Measurements from ENCODE around the gene SAFB.

The SAFB gene

DNA sequence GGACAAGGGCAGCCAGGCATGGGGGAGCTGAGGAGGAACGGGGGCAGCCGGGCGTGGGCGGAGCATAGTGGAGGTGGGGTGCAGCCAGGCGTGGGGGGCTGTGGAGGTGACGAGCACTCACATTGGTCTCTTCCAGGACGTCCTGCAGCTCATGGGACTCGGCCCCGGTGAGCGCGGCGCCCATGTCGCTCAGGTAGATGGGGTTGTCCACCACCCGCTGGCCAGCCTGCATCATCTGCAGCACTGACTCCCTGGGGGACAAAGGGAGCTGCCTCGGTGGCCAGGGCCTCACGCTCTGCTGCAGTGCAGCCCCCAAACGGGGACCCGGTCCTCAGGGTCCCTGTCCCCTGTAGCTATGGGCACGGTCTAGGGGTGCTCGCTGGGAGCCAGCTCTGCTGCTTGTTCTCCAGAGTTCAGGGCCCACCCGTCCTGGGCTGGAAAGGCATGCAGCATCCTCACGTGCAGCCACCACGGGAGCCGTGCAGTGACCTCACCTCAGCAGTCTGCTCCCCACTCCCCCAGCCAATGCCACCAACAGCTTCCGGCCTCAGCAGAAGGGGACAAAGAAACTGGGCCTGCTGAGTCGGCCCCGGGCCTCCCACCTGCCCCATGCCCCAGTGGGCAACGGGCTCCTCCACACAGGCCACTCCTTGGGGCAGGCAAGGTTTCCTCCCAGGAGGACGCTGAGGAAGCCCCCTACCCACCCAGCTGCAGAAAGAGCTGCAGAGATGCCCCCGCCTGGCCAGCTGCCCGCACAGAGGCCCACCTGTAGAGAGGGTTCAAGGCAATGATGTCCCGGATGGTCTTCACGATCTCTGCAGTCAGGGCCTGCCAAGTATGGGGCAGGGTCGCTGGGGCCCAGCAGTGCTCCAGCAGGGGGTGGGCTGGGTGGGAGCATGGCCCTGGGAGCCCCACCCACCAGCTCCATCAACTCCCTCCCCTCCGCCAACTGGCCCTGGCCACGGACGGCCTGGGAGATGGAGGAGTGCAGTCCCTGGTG, 85.0 kb downstream of the SAFB start:
- H3K4ac ChIP-seq (ENCODE audit: low read length) = no peak overlapping the region
- no peak overlapping the region for H2AK5ac ChIP-seq (ENCODE audit: low read depth, low read length)
- H3K79me1 ChIP-seq (ENCODE audit: low read depth, low read length) = peaks cover 11% of the 10 kb centered on the region
- WGBS, 2 donors (ENCODE audit: extremely low coverage in 2 of 2, insufficient read length in 2 of 2, insufficient replicate concordance in 1 of 2) = no CpG with 5 or more reads among the region's 37 CpGs
- no peak overlapping the region for H2BK12ac ChIP-seq (ENCODE audit: low read length)
- H3K9ac ChIP-seq (ENCODE audit: low read depth, low read length, poor library complexity) = no peak overlapping the region
- no peak overlapping the region for H3K18ac ChIP-seq (ENCODE audit: low read length)
- H3K4me3 ChIP-seq (ENCODE audit: low read length in 2 of 2) = peak overlapping the region in 1 of 2 donors; percentile 26
- peaks cover 0 to 6% of the 10 kb centered on the region in 2 donors for H3K9me3 ChIP-seq (replicated peaks in 1 of 2; ENCODE audit: control insufficient read depth in 2 of 2, insufficient read depth in 1 of 2, low read depth in 1 of 2, low read length in 2 of 2)
- H3K27me3 ChIP-seq (ENCODE audit: control insufficient read depth in 3 of 3, insufficient read depth in 3 of 3, low read depth in 1 of 3, low read length in 3 of 3) = no peaks in the 10 kb centered on the region
- no peak for DNase-seq (ENCODE audit: low spot score)
- no peak overlapping the region for H2AFZ ChIP-seq (ENCODE audit: low read length)
- no peak overlapping the region for H2BK15ac ChIP-seq (ENCODE audit: low read length)
- peak overlapping the region; percentile 3 for H4K8ac ChIP-seq (ENCODE audit: low read depth, low read length)
- no peak overlapping the region for H3K14ac ChIP-seq (ENCODE audit: low read length)
- no peak overlapping the region for H2BK5ac ChIP-seq (ENCODE audit: low read length)
- H4K91ac ChIP-seq (ENCODE audit: low read depth, low read length, poor library complexity) = no peak overlapping the region
- peaks cover 61 to 93% of the 10 kb centered on the region in 2 donors for H3K36me3 ChIP-seq (replicated peaks in 1 of 2; ENCODE audit: control insufficient read depth in 2 of 2, insufficient read depth in 2 of 2, low read length in 2 of 2)
- no peak overlapping the region for H3K27ac ChIP-seq (replicated peaks; ENCODE audit: low read length)
- H3K4me1 ChIP-seq (ENCODE audit: control insufficient read depth in 2 of 2, insufficient read depth in 1 of 2, low read depth in 1 of 2, low read length in 2 of 2) = no peaks in the 10 kb centered on the region
- H3K4me2 ChIP-seq (ENCODE audit: insufficient read depth, low read length, poor library complexity, severe bottlenecking) = no peak overlapping the region
- no peak overlapping the region for H2BK120ac ChIP-seq (ENCODE audit: low read depth, low read length)
- H3K23ac ChIP-seq (ENCODE audit: low read depth, low read length, poor library complexity) = peak overlapping the region; percentile 80

DNA sequence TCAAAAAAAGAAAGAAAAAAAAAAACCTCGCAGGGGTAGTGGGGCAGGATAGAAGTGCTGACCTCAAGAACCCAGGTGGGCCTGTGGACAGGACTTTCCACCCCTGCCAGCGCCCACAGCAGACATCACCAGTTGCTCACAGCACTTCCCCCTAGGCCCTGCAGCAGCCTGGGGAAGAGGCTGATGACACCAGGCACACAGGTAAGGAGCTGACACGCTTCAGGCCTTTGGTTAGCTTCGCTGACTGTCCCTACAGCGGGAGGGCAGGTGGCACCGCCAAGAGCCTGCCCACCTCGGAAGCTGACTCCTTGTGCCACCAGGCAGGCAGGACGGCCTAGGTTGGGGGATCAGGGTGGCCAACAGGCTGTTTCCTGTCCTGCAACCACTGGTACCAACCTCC, 88.1 kb downstream of the SAFB start:
- H2BK12ac ChIP-seq (ENCODE audit: low read length) = no peak overlapping the region
- peak overlapping the region; percentile 61 for H2BK120ac ChIP-seq (ENCODE audit: low read depth, low read length)
- H2AFZ ChIP-seq (ENCODE audit: low read length) = no peak overlapping the region
- H4K91ac ChIP-seq (ENCODE audit: low read depth, low read length, poor library complexity) = no peak overlapping the region
- no peak overlapping the region for H3K4ac ChIP-seq (ENCODE audit: low read length)
- no peak for DNase-seq (ENCODE audit: low spot score)
- no peak overlapping the region for H3K27ac ChIP-seq (replicated peaks; ENCODE audit: low read length)
- no peaks in the 10 kb centered on the region for H3K9me3 ChIP-seq (replicated peaks in 1 of 2; ENCODE audit: control insufficient read depth in 2 of 2, insufficient read depth in 1 of 2, low read depth in 1 of 2, low read length in 2 of 2)
- no peak overlapping the region for H4K8ac ChIP-seq (ENCODE audit: low read depth, low read length)
- H3K9ac ChIP-seq (ENCODE audit: low read depth, low read length, poor library complexity) = no peak overlapping the region
- H3K4me3 ChIP-seq (ENCODE audit: low read length in 2 of 2) = no peak overlapping the region
- no peak overlapping the region for H3K23ac ChIP-seq (ENCODE audit: low read depth, low read length, poor library complexity)
- H3K79me1 ChIP-seq (ENCODE audit: low read depth, low read length) = peaks cover 9% of the 10 kb centered on the region
- no peak overlapping the region for H3K4me2 ChIP-seq (ENCODE audit: insufficient read depth, low read length, poor library complexity, severe bottlenecking)
- H3K36me3 ChIP-seq (replicated peaks in 1 of 2; ENCODE audit: control insufficient read depth in 2 of 2, insufficient read depth in 2 of 2, low read length in 2 of 2) = peaks cover 54 to 87% of the 10 kb centered on the region in 2 donors
- H3K14ac ChIP-seq (ENCODE audit: low read length) = no peak overlapping the region
- H3K27me3 ChIP-seq (ENCODE audit: control insufficient read depth in 3 of 3, insufficient read depth in 3 of 3, low read depth in 1 of 3, low read length in 3 of 3) = no peaks in the 10 kb centered on the region
- no peak overlapping the region for H2BK5ac ChIP-seq (ENCODE audit: low read length)
- no peak overlapping the region for H2AK5ac ChIP-seq (ENCODE audit: low read depth, low read length)
- no peak overlapping the region for H3K18ac ChIP-seq (ENCODE audit: low read length)
- WGBS, 2 donors (ENCODE audit: extremely low coverage in 2 of 2, insufficient read length in 2 of 2, insufficient replicate concordance in 1 of 2) = no CpG with 5 or more reads among the region's 8 CpGs
- H3K4me1 ChIP-seq (ENCODE audit: control insufficient read depth in 2 of 2, insufficient read depth in 1 of 2, low read depth in 1 of 2, low read length in 2 of 2) = no peaks in the 10 kb centered on the region
- H2BK15ac ChIP-seq (ENCODE audit: low read length) = no peak overlapping the region

DNA sequence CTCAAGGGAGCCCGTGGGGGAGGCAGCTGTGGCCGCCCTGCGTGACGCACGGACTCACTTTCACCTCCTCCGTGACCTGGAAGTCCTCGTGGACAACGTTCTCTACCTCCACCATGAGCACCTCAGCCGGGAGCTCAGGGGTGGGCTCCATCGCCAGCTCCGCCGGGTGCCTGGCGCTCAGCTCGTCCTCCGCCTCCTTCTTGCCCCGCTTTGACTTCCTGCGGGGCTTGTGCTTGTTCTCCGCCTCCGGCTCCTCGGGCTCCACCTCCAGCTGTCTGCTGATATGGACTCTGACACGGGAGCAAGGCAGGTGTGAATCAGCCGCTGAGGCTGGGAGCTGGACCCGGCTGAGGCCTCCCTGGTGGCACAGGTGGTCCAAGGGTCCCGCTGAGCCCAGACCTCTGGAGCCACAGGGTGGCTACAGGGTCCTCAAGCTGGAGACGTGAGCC, 88.9 kb downstream of the SAFB start:
- Histone ChIP-seq H3K27ac (replicated peaks; ENCODE audit: low read length) (no peak overlapping the region), H4K8ac (ENCODE audit: low read depth, low read length) (no peak overlapping the region), H3K4me2 (ENCODE audit: insufficient read depth, low read length, poor library complexity, severe bottlenecking) (no peak overlapping the region), H3K9ac (ENCODE audit: low read depth, low read length, poor library complexity) (no peak overlapping the region), H4K91ac (ENCODE audit: low read depth, low read length, poor library complexity) (no peak overlapping the region), H2BK120ac (ENCODE audit: low read depth, low read length) (no peak overlapping the region), H3K4ac (ENCODE audit: low read length) (no peak overlapping the region), H2AK5ac (ENCODE audit: low read depth, low read length) (no peak overlapping the region), H3K9me3 (replicated peaks in 1 of 2; ENCODE audit: control insufficient read depth in 2 of 2, insufficient read depth in 1 of 2, low read depth in 1 of 2, low read length in 2 of 2) (no peaks in the 10 kb centered on the region), H3K36me3 (replicated peaks in 1 of 2; ENCODE audit: control insufficient read depth in 2 of 2, insufficient read depth in 2 of 2, low read length in 2 of 2) (peaks cover 50 to 85% of the 10 kb centered on the region in 2 donors), H3K4me1 (ENCODE audit: control insufficient read depth in 2 of 2, insufficient read depth in 1 of 2, low read depth in 1 of 2, low read length in 2 of 2) (no peaks in the 10 kb centered on the region), H3K18ac (ENCODE audit: low read length) (no peak overlapping the region), H2BK5ac (ENCODE audit: low read length) (peak overlapping the region; percentile 53), H3K27me3 (ENCODE audit: control insufficient read depth in 3 of 3, insufficient read depth in 3 of 3, low read depth in 1 of 3, low read length in 3 of 3) (no peaks in the 10 kb centered on the region), H3K79me1 (ENCODE audit: low read depth, low read length) (peaks cover 8% of the 10 kb centered on the region), H2BK15ac (ENCODE audit: low read length) (no peak overlapping the region), H3K23ac (ENCODE audit: low read depth, low read length, poor library complexity) (no peak overlapping the region), H3K4me3 (ENCODE audit: low read length in 2 of 2) (no peak overlapping the region), H2AFZ (ENCODE audit: low read length) (no peak overlapping the region), H2BK12ac (ENCODE audit: low read length) (no peak overlapping the region), H3K14ac (ENCODE audit: low read length) (no peak overlapping the region)
- DNase-seq (ENCODE audit: low spot score) = no peak
- no CpG with 5 or more reads among the region's 25 CpGs for WGBS, 2 donors (ENCODE audit: extremely low coverage in 2 of 2, insufficient read length in 2 of 2, insufficient replicate concordance in 1 of 2)

DNA sequence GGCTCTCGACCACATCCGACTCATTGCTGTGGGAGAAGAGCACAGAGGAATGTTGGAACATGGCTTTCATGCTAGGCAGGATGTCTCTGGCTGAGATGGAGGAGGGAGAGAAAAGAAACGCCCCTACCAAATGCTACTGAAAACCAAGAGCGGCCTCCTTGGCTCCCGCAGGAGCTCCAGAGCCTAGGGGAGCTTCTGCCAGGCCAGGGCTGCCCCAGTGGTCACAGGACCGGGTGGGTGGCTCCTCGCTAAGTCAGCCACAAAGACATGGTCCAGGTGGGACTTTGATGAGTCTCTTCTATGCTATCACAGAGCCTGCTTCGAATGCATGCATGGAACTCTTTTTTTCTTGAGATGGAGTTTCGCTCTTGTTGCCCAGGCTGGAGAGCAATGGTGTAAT, 90.3 kb downstream of the SAFB start:
- Histone ChIP-seq H2AK5ac (ENCODE audit: low read depth, low read length) (no peak overlapping the region), H2AFZ (ENCODE audit: low read length) (no peak overlapping the region), H3K23ac (ENCODE audit: low read depth, low read length, poor library complexity) (no peak overlapping the region), H3K18ac (ENCODE audit: low read length) (no peak overlapping the region), H3K4me3 (ENCODE audit: low read length in 2 of 2) (no peak overlapping the region), H4K91ac (ENCODE audit: low read depth, low read length, poor library complexity) (no peak overlapping the region), H2BK5ac (ENCODE audit: low read length) (no peak overlapping the region), H3K9ac (ENCODE audit: low read depth, low read length, poor library complexity) (no peak overlapping the region), H2BK15ac (ENCODE audit: low read length) (no peak overlapping the region), H3K27me3 (ENCODE audit: control insufficient read depth in 3 of 3, insufficient read depth in 3 of 3, low read depth in 1 of 3, low read length in 3 of 3) (no peaks in the 10 kb centered on the region), H3K4me2 (ENCODE audit: insufficient read depth, low read length, poor library complexity, severe bottlenecking) (no peak overlapping the region), H4K8ac (ENCODE audit: low read depth, low read length) (no peak overlapping the region), H3K14ac (ENCODE audit: low read length) (no peak overlapping the region), H3K4ac (ENCODE audit: low read length) (no peak overlapping the region), H2BK120ac (ENCODE audit: low read depth, low read length) (no peak overlapping the region), H3K36me3 (replicated peaks in 1 of 2; ENCODE audit: control insufficient read depth in 2 of 2, insufficient read depth in 2 of 2, low read length in 2 of 2) (peaks cover 42 to 81% of the 10 kb centered on the region in 2 donors), H2BK12ac (ENCODE audit: low read length) (no peak overlapping the region), H3K79me1 (ENCODE audit: low read depth, low read length) (peaks cover 8% of the 10 kb centered on the region), H3K4me1 (ENCODE audit: control insufficient read depth in 2 of 2, insufficient read depth in 1 of 2, low read depth in 1 of 2, low read length in 2 of 2) (no peaks in the 10 kb centered on the region), H3K9me3 (replicated peaks in 1 of 2; ENCODE audit: control insufficient read depth in 2 of 2, insufficient read depth in 1 of 2, low read depth in 1 of 2, low read length in 2 of 2) (no peaks in the 10 kb centered on the region), H3K27ac (replicated peaks; ENCODE audit: low read length) (no peak overlapping the region)
- WGBS, 2 donors (ENCODE audit: extremely low coverage in 2 of 2, insufficient read length in 2 of 2, insufficient replicate concordance in 1 of 2) = no CpG with 5 or more reads among the region's 9 CpGs
- no peak for DNase-seq (ENCODE audit: low spot score)

All from neuronal stem cell (in vitro differentiated cells).